ENCODE results near the gene ROBO3. TPM values are rescaled to one million over a fixed set of nuclear protein-coding genes. Genes with fewer than 3 reads are reported as not detected.

The ROBO3 gene
- total and polyA plus RNA-seq, 3 donors from 2014 or later: 11.8 to 31.6 (median 12.9) TPM

DNA sequence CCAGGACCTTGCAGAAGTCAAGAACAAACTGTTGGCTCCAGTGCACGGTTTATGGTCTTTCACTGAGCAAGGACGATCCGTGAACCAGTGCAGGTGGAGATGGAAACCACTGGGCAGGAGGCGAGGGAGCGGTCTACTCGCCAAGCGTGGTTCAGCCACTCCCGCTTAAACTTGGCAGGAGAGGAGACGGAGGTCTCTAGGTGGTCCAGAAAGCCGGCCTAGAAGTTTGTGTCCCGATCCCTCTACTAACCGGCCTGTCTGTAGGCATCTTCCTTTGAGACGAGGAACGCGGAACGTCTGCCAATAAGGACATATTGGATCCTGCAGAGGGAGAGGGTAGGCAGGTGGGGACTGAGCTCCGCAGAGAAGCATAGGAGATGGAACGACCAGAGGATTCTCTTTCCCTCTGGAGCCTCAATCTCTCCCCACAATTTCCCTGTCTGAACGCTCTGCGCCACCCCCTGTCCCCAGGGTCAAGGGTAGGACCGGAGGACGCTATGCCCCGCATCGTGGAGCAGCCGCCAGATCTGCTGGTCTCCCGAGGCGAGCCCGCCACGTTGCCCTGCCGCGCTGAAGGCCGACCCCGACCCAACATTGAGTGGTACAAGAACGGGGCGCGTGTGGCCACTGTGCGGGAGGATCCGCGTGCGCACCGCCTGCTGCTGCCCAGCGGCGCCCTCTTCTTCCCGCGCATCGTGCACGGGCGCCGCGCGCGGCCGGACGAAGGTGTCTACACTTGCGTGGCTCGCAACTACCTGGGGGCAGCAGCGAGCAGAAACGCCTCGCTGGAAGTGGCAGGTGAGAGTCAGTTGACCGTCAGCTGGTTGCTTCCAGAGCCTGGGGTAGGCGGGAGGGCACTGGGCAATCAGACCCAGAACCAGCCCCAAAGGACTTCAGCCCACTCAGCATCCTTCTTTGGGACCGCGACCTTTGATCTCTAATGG, 3.4 kb downstream of the ROBO3 start:
- no peak for TF ChIP-seq POLR2A (IDR thresholded peaks at IDR 0.05)
- TF ChIP-seq, protein P1, sequence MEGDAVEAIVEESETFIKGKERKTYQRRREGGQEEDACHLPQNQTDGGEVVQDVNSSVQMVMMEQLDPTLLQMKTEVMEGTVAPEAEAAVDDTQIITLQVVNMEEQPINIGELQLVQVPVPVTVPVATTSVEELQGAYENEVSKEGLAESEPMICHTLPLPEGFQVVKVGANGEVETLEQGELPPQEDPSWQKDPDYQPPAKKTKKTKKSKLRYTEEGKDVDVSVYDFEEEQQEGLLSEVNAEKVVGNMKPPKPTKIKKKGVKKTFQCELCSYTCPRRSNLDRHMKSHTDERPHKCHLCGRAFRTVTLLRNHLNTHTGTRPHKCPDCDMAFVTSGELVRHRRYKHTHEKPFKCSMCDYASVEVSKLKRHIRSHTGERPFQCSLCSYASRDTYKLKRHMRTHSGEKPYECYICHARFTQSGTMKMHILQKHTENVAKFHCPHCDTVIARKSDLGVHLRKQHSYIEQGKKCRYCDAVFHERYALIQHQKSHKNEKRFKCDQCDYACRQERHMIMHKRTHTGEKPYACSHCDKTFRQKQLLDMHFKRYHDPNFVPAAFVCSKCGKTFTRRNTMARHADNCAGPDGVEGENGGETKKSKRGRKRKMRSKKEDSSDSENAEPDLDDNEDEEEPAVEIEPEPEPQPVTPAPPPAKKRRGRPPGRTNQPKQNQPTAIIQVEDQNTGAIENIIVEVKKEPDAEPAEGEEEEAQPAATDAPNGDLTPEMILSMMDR (IDR thresholded peaks at IDR 0.05): no peak
- Histone ChIP-seq H3K27ac (no peak overlapping the region), H3K4me1 (peaks cover 19% of the 10 kb centered on the region), H3K4me3 (no peak overlapping the region), H3K36me3 (ENCODE audit: low read depth, missing control alignments) (no peaks in the 10 kb centered on the region), H3K9me3 (no peaks in the 10 kb centered on the region), H3K27me3 (no peaks in the 10 kb centered on the region)
- DNase-seq: no peak
- intact Hi-C loops (cut with DNase I; ENCODE audit: low total_unique reads): no loop called here
- 3 to 7% methylated on average over 16 to 63 of the region's 63 CpGs for WGBS, 2 donors

DNA sequence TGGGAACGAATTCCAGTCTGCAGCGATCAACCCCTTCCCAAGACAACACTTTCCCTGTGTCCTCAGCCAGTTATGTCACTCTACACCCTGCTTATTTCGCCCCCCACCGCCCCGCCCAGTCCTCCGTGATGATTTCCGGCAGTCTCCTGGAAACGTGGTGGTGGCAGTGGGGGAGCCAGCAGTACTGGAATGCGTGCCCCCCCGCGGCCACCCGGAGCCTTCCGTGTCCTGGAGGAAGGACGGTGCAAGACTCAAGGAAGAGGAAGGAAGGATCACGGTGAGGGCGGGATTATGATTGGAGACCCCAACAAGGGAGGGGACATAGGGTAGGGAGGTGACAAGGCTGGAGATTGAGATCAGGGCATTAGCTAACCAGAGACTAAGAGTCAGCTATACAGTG, 4.1 kb downstream of the ROBO3 start:
- H3K27me3 ChIP-seq: no peaks in the 10 kb centered on the region
- intact Hi-C loops (cut with DNase I; ENCODE audit: low total_unique reads): no loop called here
- no peaks in the 10 kb centered on the region for H3K36me3 ChIP-seq (ENCODE audit: low read depth, missing control alignments)
- TF ChIP-seq POLR2A (IDR thresholded peaks at IDR 0.05): no peak
- TF ChIP-seq, protein P1 (IDR thresholded peaks at IDR 0.05): no peak
- H3K4me1 ChIP-seq: peaks cover 19% of the 10 kb centered on the region
- no peaks in the 10 kb centered on the region for H3K9me3 ChIP-seq
- H3K27ac ChIP-seq: no peak overlapping the region
- 4 to 7% methylated on average over 10 to 16 of the region's 16 CpGs for WGBS, 2 donors
- no peak for DNase-seq
- H3K4me3 ChIP-seq: no peak overlapping the region

DNA sequence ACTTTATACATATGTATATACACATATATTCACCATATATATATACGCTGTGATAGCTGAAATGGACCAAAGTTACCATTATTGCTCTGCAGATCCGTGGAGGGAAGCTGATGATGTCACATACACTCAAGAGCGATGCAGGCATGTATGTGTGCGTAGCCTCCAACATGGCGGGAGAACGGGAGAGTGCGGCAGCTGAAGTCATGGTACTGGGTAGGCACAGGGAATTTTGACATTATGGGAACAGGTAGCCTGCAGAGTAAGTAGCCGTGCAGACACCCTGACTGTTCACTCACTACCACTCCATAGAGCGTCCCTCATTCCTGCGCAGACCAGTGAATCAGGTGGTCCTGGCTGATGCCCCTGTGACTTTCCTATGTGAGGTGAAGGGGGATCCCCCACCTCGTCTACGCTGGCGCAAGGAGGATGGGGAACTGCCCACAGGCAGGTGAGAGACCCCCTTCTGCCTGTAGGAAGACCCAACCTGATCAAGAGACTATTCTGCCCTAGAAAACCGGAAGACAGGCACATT, 4.7 kb downstream of the ROBO3 start:
- no peak for DNase-seq
- TF ChIP-seq POLR2A (IDR thresholded peaks at IDR 0.05): no peak
- whole genome bisulfite sequencing, 2 donors: 39 to 53% methylated on average over 9 to 14 of the region's 14 CpGs
- Histone ChIP-seq H3K4me1 (peaks cover 17% of the 10 kb centered on the region), H3K4me3 (no peak overlapping the region), H3K27me3 (no peaks in the 10 kb centered on the region), H3K27ac (no peak overlapping the region), H3K36me3 (ENCODE audit: low read depth, missing control alignments) (no peaks in the 10 kb centered on the region), H3K9me3 (no peaks in the 10 kb centered on the region)
- intact Hi-C loops (cut with DNase I; ENCODE audit: low total_unique reads): no loop called here

DNA sequence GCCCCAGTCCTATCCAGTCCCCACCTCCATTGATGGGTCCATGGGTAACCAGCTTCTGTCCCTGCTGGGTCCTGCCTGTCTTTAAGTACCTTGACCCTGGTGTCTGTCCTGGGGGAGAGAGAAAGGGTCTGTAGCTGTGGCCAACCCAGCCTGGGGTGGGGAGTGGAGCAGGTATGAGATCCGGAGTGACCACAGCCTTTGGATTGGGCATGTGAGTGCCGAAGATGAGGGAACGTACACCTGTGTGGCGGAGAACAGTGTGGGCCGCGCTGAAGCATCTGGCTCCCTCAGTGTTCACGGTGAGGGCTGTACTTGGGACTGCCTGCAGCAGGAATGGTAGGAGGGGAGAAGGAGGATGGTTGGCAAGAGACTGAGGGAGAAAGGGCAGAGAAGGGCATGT, 5.2 kb downstream of the ROBO3 start:
- Histone ChIP-seq H3K9me3 (no peaks in the 10 kb centered on the region), H3K27ac (no peak overlapping the region), H3K27me3 (no peaks in the 10 kb centered on the region), H3K4me1 (peaks cover 12% of the 10 kb centered on the region), H3K4me3 (no peak overlapping the region), H3K36me3 (ENCODE audit: low read depth, missing control alignments) (no peaks in the 10 kb centered on the region)
- 57 to 64% methylated on average over 7 of the region's 7 CpGs for WGBS, 2 donors
- no peak for DNase-seq
- TF ChIP-seq, protein P1 (IDR thresholded peaks at IDR 0.05): no peak
- no peak for TF ChIP-seq POLR2A (IDR thresholded peaks at IDR 0.05)
- intact Hi-C loops (cut with DNase I; ENCODE audit: low total_unique reads): no loop called here

DNA sequence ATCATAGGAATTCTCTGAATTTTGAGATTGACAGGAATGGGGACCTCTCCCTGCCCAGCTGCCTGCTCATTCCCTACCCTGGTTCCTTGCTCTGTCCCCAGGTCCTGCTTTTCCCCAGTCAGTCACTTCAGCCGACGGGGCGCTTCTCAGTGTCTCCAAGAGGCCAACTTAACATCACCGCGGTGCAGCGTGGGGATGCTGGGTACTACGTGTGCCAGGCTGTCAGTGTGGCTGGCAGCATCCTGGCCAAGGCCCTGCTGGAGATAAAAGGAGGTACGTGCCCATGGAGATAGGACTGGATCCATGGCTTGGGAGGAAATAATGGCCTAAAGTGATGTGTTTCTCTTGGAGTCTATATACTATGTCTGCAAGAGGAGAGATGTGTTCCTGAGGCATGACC, 7.0 kb downstream of the ROBO3 start:
- WGBS, 2 donors: 49 to 61% methylated on average over 8 of the region's 8 CpGs
- intact Hi-C loops (cut with DNase I; ENCODE audit: low total_unique reads): no loop called here
- Histone ChIP-seq H3K4me3 (no peak overlapping the region), H3K4me1 (peaks cover 10% of the 10 kb centered on the region), H3K36me3 (ENCODE audit: low read depth, missing control alignments) (no peaks in the 10 kb centered on the region), H3K9me3 (no peaks in the 10 kb centered on the region), H3K27me3 (no peaks in the 10 kb centered on the region), H3K27ac (no peak overlapping the region)
- no peak for DNase-seq
- TF ChIP-seq, protein P1 (IDR thresholded peaks at IDR 0.05): no peak
- no peak for TF ChIP-seq POLR2A (IDR thresholded peaks at IDR 0.05)
